Loucy (cell line): ENCODE data around the gene PON1.

Experiments
- EZH2phosphoT487 ChIP-seq: fragments of 200-600 bp; IDR thresholded peaks from 2 replicates; pipeline ENCODE4 v1.6.1; 2018; ENCODE audit warnings: antibody characterized with exemption, mild to moderate bottlenecking, moderate library complexity, borderline replicate concordance
- TF ChIP-seq, protein P1 (sequence below): fragments of 200-600 bp; sonication (generic); conservative IDR thresholded peaks from 2 replicates; pipeline ENCODE4 v1.5.1; 2014; ENCODE audit warnings: mild to moderate bottlenecking, antibody characterized with exemption, low read length

DNA sequence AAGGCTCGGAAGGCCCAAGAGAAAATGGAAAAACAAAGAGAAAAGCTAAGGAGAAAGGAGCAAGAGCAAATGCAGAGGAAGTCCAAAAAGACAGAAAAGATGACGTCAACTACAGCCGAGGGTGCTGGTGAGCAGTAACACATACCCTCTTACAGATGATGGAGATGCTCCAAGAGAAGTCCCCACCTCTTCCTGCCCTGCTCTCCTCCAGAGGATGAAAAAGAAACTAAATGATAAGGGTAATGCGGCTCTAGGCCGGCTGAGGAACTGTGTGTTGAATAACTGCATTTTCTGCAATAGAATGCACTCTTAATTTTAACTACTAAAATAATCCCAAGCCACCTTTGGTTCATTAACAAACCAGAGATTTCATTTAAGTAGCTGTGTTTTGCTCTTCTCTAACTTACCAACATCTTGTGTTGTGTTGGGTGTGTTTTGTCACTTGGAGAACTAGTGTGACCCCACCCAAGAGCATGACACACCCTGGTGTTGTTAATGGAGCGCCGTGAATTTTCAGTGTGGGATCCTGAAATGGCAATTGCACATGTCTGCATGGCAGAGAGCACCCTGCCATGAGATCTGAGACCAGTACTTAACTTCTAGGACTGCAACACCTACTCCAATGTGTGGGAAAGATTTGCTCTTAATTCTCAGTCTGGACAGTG is 34.0 kb downstream of the PON1 start:
- TF ChIP-seq, protein P1, sequence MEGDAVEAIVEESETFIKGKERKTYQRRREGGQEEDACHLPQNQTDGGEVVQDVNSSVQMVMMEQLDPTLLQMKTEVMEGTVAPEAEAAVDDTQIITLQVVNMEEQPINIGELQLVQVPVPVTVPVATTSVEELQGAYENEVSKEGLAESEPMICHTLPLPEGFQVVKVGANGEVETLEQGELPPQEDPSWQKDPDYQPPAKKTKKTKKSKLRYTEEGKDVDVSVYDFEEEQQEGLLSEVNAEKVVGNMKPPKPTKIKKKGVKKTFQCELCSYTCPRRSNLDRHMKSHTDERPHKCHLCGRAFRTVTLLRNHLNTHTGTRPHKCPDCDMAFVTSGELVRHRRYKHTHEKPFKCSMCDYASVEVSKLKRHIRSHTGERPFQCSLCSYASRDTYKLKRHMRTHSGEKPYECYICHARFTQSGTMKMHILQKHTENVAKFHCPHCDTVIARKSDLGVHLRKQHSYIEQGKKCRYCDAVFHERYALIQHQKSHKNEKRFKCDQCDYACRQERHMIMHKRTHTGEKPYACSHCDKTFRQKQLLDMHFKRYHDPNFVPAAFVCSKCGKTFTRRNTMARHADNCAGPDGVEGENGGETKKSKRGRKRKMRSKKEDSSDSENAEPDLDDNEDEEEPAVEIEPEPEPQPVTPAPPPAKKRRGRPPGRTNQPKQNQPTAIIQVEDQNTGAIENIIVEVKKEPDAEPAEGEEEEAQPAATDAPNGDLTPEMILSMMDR = no peak
- TF ChIP-seq EZH2phosphoT487 = no peak
